HCT116 (cell line): ENCODE measurements around the gene TIMM10. TPM values are rescaled to one million over a fixed set of nuclear protein-coding genes. Genes with fewer than 3 reads are reported as not detected.

Experiments used
- ATAC-seq: fragments of 200-7000 bp; cut with Tn5 transposase; 2 replicates; pipeline ENCODE4 v1.9.1; 2020; ENCODE audit warnings: mild to moderate bottlenecking, moderate library complexity
- BruUV-seq: library from RNA; stranded (reverse); fragments of 400-500 nt; replicated peaks from 2 replicates; lab custom pipeline; 2021; lab: Mats Ljungman, UMichigan
- CTCF ChIA-PET: fragments of 300-600 bp; sonication (Branson Sonifier 250); formaldehyde crosslinking; loops from one replicate; lab custom pipeline; 2021; ENCODE audit warnings: antibody characterized with exemption; lab: Charles Lee
- POLR2A ChIA-PET: fragments of 300-600, 350-600 bp; sonication (Branson Sonifier 250); formaldehyde crosslinking; loops from one replicate; lab custom pipeline; 2021; ENCODE audit warnings: antibody characterized with exemption; lab: Charles Lee
- RAD21 ChIA-PET, 2 experiments: fragments of 300-600 bp; sonication (Branson Sonifier 250); formaldehyde crosslinking; loops; one replicate each; lab custom pipeline; 2023; ENCODE audit warnings: low total read pairs in 2 of 2; ENCODE audit not compliant: uncharacterized antibody in 2 of 2, unreplicated experiment in 2 of 2, low non-redundant PET in 1 of 2; lab: Charles Lee
- DNase-seq: peaks from one replicate; pipeline ENCODE4 v3.0.0-alpha.2; 2010; ENCODE audit warnings: low read depth, low spot score
- H2AFZ ChIP-seq: fragments of 200-600 bp; shearing (Covaris generic), sonication (generic); 2 replicates; pipeline ENCODE4 v1.6.1; 2017; ENCODE audit warnings: low read depth, mixed run types, mixed read lengths, antibody characterized with exemption, low read length; ENCODE audit not compliant: poor library complexity, severe bottlenecking
- H3K27ac ChIP-seq: 2 replicates; pipeline ENCODE4 v1.5.1; 2012; ENCODE audit warnings: low read depth, low read length
- H3K27me3 ChIP-seq: fragments of 200-600 bp; sonication (generic); 2 replicates; pipeline ENCODE4 v1.6.1; 2016; ENCODE audit warnings: mixed run types, low read length, mixed read lengths; ENCODE audit not compliant: insufficient read depth
- H3K36me3 ChIP-seq, 2 experiments: fragments of 200-500 bp in 1 of 2; fragments of 200-600 bp in 1 of 2; sonication (Bioruptor generic) in 1 of 2; sonication (generic) in 1 of 2; 2 replicates each; pipeline versions ENCODE4 v1.5.1 to v1.6.1; 2014 to 2016; ENCODE audit warnings: low read length in 2 of 2, inconsistent platforms in 1 of 2, mixed read lengths in 1 of 2, mixed run types in 1 of 2; ENCODE audit not compliant: insufficient read depth in 2 of 2, control insufficient read depth in 1 of 2
- H3K4me1 ChIP-seq, 2 experiments: fragments of 200-600 bp in 1 of 2; sonication (generic) in 1 of 2; 2 replicates each; pipeline versions ENCODE4 v1.5.1 to v1.6.1; 2012 to 2017; ENCODE audit warnings: low read length in 2 of 2, inconsistent platforms in 1 of 2, mild to moderate bottlenecking in 1 of 2, mixed read lengths in 1 of 2, mixed run types in 1 of 2, moderate library complexity in 1 of 2; ENCODE audit not compliant: insufficient read depth in 2 of 2, control insufficient read depth in 1 of 2
- H3K4me2 ChIP-seq: fragments of 200-600 bp; sonication (generic); 2 replicates; pipeline ENCODE4 v1.6.1; 2017; ENCODE audit warnings: mixed run types, low read length, mixed read lengths
- H3K4me3 ChIP-seq, 2 experiments: fragments of 200-600 bp in 1 of 2; sonication (generic) in 1 of 2; replicated peaks in 1 of 2; 2 replicates each; pipeline ENCODE4 v1.5.1; 2011 to 2016; ENCODE audit warnings: low read length in 2 of 2, control low read depth in 1 of 2, low read depth in 1 of 2, mild to moderate bottlenecking in 1 of 2, mixed read lengths in 1 of 2, mixed run types in 1 of 2
- H3K79me2 ChIP-seq: fragments of 200-600 bp; sonication (generic); 2 replicates; pipeline ENCODE4 v1.6.1; 2017; ENCODE audit warnings: mild to moderate bottlenecking, mixed run types, low read length, moderate library complexity, mixed read lengths; ENCODE audit not compliant: insufficient read depth
- H3K9ac ChIP-seq: fragments of 200-600 bp; sonication (generic); 2 replicates; pipeline ENCODE4 v1.6.1; 2016; ENCODE audit warnings: low read length, mixed read lengths
- H3K9me2 ChIP-seq: fragments of 200-600 bp; sonication (generic), shearing (Covaris generic); 2 replicates; pipeline ENCODE4 v1.6.1; 2017; ENCODE audit warnings: mixed run types, mild to moderate bottlenecking, moderate library complexity; ENCODE audit not compliant: insufficient read depth
- H3K9me3 ChIP-seq, 2 experiments: fragments of 200-500 bp in 1 of 2; fragments of 200-600 bp in 1 of 2; sonication (Bioruptor generic) in 1 of 2; sonication (generic) in 1 of 2; 2 replicates each; pipeline ENCODE4 v1.6.1; 2014 to 2017; ENCODE audit warnings: low read length in 2 of 2, mixed read lengths in 2 of 2, inconsistent platforms in 1 of 2, low read depth in 1 of 2, mild to moderate bottlenecking in 1 of 2, mixed run types in 1 of 2, moderate library complexity in 1 of 2; ENCODE audit not compliant: control insufficient read depth in 1 of 2, insufficient read depth in 1 of 2
- H4K20me1 ChIP-seq: fragments of 200-600 bp; sonication (generic), shearing (Covaris generic); 2 replicates; pipeline ENCODE4 v1.6.1; 2017; ENCODE audit warnings: mixed run types, mild to moderate bottlenecking, moderate library complexity; ENCODE audit not compliant: insufficient read depth
- EZH2 ChIP-seq: fragments of 200-600 bp; sonication (generic); IDR thresholded peaks from 2 replicates; pipeline ENCODE4 v1.6.1; 2017; ENCODE audit warnings: antibody characterized with exemption, mixed run types
- EZH2phosphoT487 ChIP-seq: fragments of 200-600 bp; IDR thresholded peaks from 2 replicates; pipeline ENCODE4 v1.6.1; 2018; ENCODE audit warnings: antibody characterized with exemption, borderline replicate concordance
- TCF7L2 ChIP-seq: IDR thresholded peaks from 2 replicates; pipeline ENCODE4 v1.7.0; 2011; ENCODE audit warnings: borderline replicate concordance, inconsistent platforms; ENCODE audit not compliant: insufficient read depth, insufficient read length; ENCODE audit errors: extremely low read depth
- ZNF274 ChIP-seq: fragments of 200-500 bp; sonication (Bioruptor generic); IDR thresholded peaks from 2 replicates; pipeline ENCODE4 v1.6.1; 2014; ENCODE audit warnings: mild to moderate bottlenecking, low read depth, low read length, inconsistent platforms
- intact Hi-C: fragments of 100-400 bp; cut with micrococcal nuclease; formaldehyde crosslinking; loops from 2 replicates; pipeline ENCODE4 v1.10.0; 2022
- total RNA-seq: library from RNA; stranded (reverse); gene quantifications from one replicate; pipeline ENCODE4 v1.2.1, GENCODE V29; 2021; ENCODE audit not compliant: unreplicated experiment
- TF ChIP-seq, protein P1 (sequence below): IDR thresholded peaks from 2 replicates; pipeline ENCODE4 v1.6.1; 2012; ENCODE audit warnings: low read depth

TIMM10 gene
- total RNA-seq, 1 experiment from 2014 or later, result 65.6 TPM

DNA sequence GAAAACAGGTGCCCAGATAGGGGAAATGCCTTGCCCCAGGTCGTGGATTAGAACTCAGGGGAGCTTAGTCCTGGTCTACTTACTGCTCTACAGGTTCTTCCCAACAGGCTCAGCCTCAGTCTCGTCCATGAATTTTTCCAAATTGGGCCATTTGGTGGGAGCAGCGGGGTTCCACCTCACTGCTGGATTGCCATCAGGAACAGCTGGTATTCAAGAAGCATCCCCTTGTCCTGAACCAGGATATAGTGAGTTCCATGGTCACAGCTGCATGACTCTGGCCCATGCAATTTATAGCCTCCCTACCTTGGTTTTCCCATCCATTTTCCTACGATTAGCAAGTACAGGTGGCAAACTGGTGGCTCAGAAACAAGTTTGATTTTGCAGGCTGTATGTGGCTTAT lies 43.5 kb upstream of the TIMM10 start (continued):
- TF ChIP-seq, protein P1, sequence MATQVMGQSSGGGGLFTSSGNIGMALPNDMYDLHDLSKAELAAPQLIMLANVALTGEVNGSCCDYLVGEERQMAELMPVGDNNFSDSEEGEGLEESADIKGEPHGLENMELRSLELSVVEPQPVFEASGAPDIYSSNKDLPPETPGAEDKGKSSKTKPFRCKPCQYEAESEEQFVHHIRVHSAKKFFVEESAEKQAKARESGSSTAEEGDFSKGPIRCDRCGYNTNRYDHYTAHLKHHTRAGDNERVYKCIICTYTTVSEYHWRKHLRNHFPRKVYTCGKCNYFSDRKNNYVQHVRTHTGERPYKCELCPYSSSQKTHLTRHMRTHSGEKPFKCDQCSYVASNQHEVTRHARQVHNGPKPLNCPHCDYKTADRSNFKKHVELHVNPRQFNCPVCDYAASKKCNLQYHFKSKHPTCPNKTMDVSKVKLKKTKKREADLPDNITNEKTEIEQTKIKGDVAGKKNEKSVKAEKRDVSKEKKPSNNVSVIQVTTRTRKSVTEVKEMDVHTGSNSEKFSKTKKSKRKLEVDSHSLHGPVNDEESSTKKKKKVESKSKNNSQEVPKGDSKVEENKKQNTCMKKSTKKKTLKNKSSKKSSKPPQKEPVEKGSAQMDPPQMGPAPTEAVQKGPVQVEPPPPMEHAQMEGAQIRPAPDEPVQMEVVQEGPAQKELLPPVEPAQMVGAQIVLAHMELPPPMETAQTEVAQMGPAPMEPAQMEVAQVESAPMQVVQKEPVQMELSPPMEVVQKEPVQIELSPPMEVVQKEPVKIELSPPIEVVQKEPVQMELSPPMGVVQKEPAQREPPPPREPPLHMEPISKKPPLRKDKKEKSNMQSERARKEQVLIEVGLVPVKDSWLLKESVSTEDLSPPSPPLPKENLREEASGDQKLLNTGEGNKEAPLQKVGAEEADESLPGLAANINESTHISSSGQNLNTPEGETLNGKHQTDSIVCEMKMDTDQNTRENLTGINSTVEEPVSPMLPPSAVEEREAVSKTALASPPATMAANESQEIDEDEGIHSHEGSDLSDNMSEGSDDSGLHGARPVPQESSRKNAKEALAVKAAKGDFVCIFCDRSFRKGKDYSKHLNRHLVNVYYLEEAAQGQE, result no peak
- TF ChIP-seq EZH2 (no peak), TCF7L2 (no peak), EZH2phosphoT487 (no peak)

DNA sequence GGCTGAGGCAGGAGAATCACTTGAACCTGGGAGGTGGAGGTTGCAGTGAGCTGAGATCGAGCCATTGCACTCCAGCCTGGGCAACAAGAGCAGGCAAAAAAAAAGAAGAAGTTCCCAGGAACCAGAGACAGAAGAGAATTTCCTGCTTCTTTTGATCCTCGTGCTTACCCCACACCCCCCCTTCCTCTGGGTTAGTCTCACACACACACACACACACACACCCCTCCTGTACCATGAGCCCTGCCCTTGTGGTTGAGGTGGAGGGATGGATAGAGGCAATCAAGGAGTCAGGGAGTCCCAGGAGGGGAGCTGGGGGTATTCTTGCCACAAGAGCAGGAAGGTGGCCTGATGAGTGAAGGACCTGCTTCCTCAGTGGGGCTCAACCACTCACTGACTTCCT lies 41.1 kb upstream of the TIMM10 start:
- DNase-seq (no peak), ATAC-seq (no peak)
- Histone ChIP-seq H4K20me1 (no peaks in the 10 kb centered on the region), H3K4me2 (no peak overlapping the region), H2AFZ (no peak overlapping the region)
- POLR2A ChIA-PET, result no interaction called here
- intact Hi-C loops, result no loop called here
- TF ChIP-seq ZNF274, result no peak
- TF ChIP-seq, all 23 proteins: peak for 0
- no peaks in the 10 kb centered on the region for H3K9me3 ChIP-seq
- H3K9ac ChIP-seq, result no peak overlapping the region
- ChIA-PET RAD21 (no interaction called here), CTCF (interaction anchor here (0.6 kb wide), 1 partner anchor 92 kb away, joined by 3 read pairs; no protein-coding TSS in a partner anchor)
- no peak overlapping the region for H3K27ac ChIP-seq
- no peaks in the 10 kb centered on the region for H3K36me3 ChIP-seq
- H3K9me2 ChIP-seq, result no peaks in the 10 kb centered on the region
- H3K79me2 ChIP-seq, result no peaks in the 10 kb centered on the region
- H3K27me3 ChIP-seq, result no peaks in the 10 kb centered on the region
- BruUV-seq, result no TSS peak
- H3K4me1 ChIP-seq, result peaks cover 0 to 13% of the 10 kb centered on the region in 2 experiments; a peak in 3 of 4 replicates
- H3K4me3 ChIP-seq, result no peak overlapping the region
